AG09309 (cell line): ENCODE measurements around the gene PAMR1.

ENCODE experiments used
- DNase-seq: peaks from one replicate; pipeline ENCODE4 v3.0.0-alpha.2; 2010; ENCODE audit warnings: low read depth
- H3K4me3 ChIP-seq: 2 replicates; pipeline ENCODE4 v1.5.1; 2011; ENCODE audit warnings: mild to moderate bottlenecking, low read depth, low read length, moderate library complexity; ENCODE audit not compliant: control insufficient read depth
- CTCF ChIP-seq: IDR thresholded peaks from 2 replicates; pipeline ENCODE4 v1.5.1; 2011; ENCODE audit warnings: mild to moderate bottlenecking, low read depth, low read length, inconsistent platforms; ENCODE audit not compliant: insufficient read depth, control insufficient read depth; ENCODE audit errors: missing control alignments

Gene PAMR1

GRCh38 chr11:35514481-35514880 is 10.9 kb downstream of the PAMR1 start:
- H3K4me3 ChIP-seq: no peak overlapping the region
- no peak for TF ChIP-seq CTCF
- DNase-seq: no peak

- TF ChIP-seq CTCF: no peak
- DNase-seq: peak; percentile 57
- no peak overlapping the region for H3K4me3 ChIP-seq
Observed at GRCh38 chr11:35511666-35512065, 13.8 kb downstream of the PAMR1 start.

GRCh38 chr11:35507688-35508087 is 17.7 kb downstream of the PAMR1 start:
- no peak for DNase-seq
- H3K4me3 ChIP-seq: no peak overlapping the region
- peak; percentile 10 for TF ChIP-seq CTCF

- DNase-seq: no peak
- no peak for TF ChIP-seq CTCF
- H3K4me3 ChIP-seq: no peak overlapping the region
Observed at GRCh38 chr11:35501776-35502175, 23.6 kb downstream of the PAMR1 start.

- no peak for DNase-seq
- no peak for TF ChIP-seq CTCF
- H3K4me3 ChIP-seq: no peak overlapping the region
Observed at GRCh38 chr11:35500744-35501143, 24.7 kb downstream of the PAMR1 start.

- TF ChIP-seq CTCF: no peak
- no peak overlapping the region for H3K4me3 ChIP-seq
- DNase-seq: no peak
Observed at GRCh38 chr11:35496416-35496815, 29.0 kb downstream of the PAMR1 start.

GRCh38 chr11:35494957-35495490 is 30.4 kb downstream of the PAMR1 start:
- no peak for TF ChIP-seq CTCF

More at GRCh38 chr11:35494957-35495490, 30.4 kb downstream of the PAMR1 start:
- DNase-seq: no peak
- H3K4me3 ChIP-seq: no peak overlapping the region
